Measurements from ENCODE around the gene OTX2. TPM values are rescaled to one million over a fixed set of nuclear protein-coding genes. Genes with fewer than 3 reads are reported as not detected.

OTX2 gene
- total RNA-seq (not detected), polyA plus RNA-seq (not detected)
- long read RNA-seq, donor 1 = 0 reads
- long read RNA-seq, donor 2 = 0 reads
- long read RNA-seq, donor 3 = 0 reads

GRCh38 chr14:56810147-56810719, at the start of gene OTX2:
Gene OTX2, minus strand, starts transcription at chr14:56810479. Its CDS starts 5,023 bp downstream, at chr14:56805456.
- H3K36me3 ChIP-seq = no peaks in the 10 kb centered on the region
- 10 to 18% (median 14%) methylated on average over 15 of the region's 15 CpGs for WGBS, 4 donors
- H3K4me1 ChIP-seq = peaks cover 0 to 22% (median 9%) of the 10 kb centered on the region in 12 donors
- peak within 1 kb of the TSS in 2 of 12 donors; percentile 3 to 11 for H3K4me3 ChIP-seq
- H3K27ac ChIP-seq = no peak within 1 kb of the TSS
- no peak for ATAC-seq
- H3K27me3 ChIP-seq = peaks cover 76 to 100% (median 97%) of the 10 kb centered on the region in 9 donors
- no peaks in the 10 kb centered on the region for H3K9me3 ChIP-seq
- intact Hi-C loops (cut with DNase I) = no loop called here
- no peak for DNase-seq
- TF ChIP-seq, protein P1, sequence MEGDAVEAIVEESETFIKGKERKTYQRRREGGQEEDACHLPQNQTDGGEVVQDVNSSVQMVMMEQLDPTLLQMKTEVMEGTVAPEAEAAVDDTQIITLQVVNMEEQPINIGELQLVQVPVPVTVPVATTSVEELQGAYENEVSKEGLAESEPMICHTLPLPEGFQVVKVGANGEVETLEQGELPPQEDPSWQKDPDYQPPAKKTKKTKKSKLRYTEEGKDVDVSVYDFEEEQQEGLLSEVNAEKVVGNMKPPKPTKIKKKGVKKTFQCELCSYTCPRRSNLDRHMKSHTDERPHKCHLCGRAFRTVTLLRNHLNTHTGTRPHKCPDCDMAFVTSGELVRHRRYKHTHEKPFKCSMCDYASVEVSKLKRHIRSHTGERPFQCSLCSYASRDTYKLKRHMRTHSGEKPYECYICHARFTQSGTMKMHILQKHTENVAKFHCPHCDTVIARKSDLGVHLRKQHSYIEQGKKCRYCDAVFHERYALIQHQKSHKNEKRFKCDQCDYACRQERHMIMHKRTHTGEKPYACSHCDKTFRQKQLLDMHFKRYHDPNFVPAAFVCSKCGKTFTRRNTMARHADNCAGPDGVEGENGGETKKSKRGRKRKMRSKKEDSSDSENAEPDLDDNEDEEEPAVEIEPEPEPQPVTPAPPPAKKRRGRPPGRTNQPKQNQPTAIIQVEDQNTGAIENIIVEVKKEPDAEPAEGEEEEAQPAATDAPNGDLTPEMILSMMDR (IDR thresholded peaks at IDR 0.05) = no peak
- TF ChIP-seq POLR2A (IDR thresholded peaks at IDR 0.05) = no peak

DNA sequence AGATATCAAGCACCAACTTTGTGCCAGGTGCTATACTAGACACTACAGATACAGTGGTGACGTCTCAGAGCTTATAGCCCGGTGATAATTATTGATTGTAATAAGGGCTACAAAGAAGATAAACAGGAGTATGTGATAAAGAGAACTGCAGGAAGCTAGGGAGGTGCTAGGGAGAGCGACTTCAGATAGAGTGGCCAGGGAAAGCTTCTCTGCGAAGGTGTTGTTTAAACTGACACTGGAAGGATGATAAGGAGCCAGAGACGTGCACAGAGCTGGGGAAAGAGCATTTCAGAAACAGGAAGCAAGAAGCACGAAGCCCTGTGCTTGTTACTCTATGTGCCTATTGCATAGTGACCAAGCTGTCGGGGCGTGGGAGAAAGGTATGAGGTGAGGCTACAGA, 48.1 kb upstream of the OTX2 start:
- 6 to 11% (median 7%) methylated on average over 8 of the region's 8 CpGs for WGBS, 4 donors
- TF ChIP-seq, protein P1 (IDR thresholded peaks at IDR 0.05) = no peak
- TF ChIP-seq POLR2A (IDR thresholded peaks at IDR 0.05) = no peak
- peaks cover 0 to 60% (median 5%) of the 10 kb centered on the region in 9 donors for H3K27me3 ChIP-seq

GRCh38 chr14:56857216-56857615, 46.9 kb upstream of the OTX2 start:
- TF ChIP-seq, protein P1 (IDR thresholded peaks at IDR 0.05) = no peak
- TF ChIP-seq POLR2A (IDR thresholded peaks at IDR 0.05) = no peak

More for the DNA sequence above, 48.1 kb upstream of the OTX2 start:
- no peaks in the 10 kb centered on the region for H3K36me3 ChIP-seq
- H3K27ac ChIP-seq = no peak overlapping the region
- ATAC-seq (no peak), DNase-seq (no peak)
- intact Hi-C loops (cut with DNase I) = no loop called here
- no peaks in the 10 kb centered on the region for H3K9me3 ChIP-seq
- H3K4me3 ChIP-seq = no peak overlapping the region
- no peaks in the 10 kb centered on the region for H3K4me1 ChIP-seq

DNA sequence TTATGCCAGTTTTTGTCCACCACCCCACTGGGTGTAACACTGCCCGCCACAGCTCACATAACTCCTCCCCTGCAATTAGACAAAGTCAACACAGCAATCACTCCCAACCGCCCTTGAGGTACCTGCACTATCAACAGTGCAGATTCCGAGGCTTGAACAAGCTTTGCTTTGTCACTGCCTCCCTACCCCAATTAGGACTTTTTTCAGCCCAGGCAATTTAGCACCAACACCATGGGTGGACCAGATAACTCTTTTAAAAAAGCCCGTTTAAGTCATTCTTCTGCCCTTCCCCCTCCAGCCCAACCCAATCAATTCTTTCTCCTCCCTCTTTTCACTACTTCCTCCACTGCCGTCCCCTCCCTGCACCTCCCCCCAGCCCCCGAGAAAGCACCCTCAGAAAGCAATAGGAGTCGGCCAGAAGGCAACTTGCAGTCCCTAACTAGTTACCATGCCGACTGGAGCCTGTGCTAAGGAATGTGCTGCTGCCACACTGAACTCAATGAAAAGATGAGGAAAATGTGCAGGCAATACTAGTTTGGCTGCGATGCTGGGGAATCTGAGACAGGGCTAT, 45.7 kb upstream of the OTX2 start:
- DNase-seq = no peak
- no peak for ATAC-seq
- Histone ChIP-seq H3K27ac (no peak overlapping the region), H3K4me3 (no peak overlapping the region), H3K27me3 (peaks cover 0 to 73% (median 5%) of the 10 kb centered on the region in 9 donors), H3K4me1 (no peaks in the 10 kb centered on the region), H3K36me3 (no peaks in the 10 kb centered on the region), H3K9me3 (no peaks in the 10 kb centered on the region)
- TF ChIP-seq, protein P1 (IDR thresholded peaks at IDR 0.05) = no peak
- no peak for TF ChIP-seq POLR2A (IDR thresholded peaks at IDR 0.05)
- WGBS, 4 donors = 2 to 5% (median 3%) methylated on average over 9 of the region's 9 CpGs
- intact Hi-C loops (cut with DNase I) = no loop called here

More at GRCh38 chr14:56857216-56857615, 46.9 kb upstream of the OTX2 start:
- H3K27me3 ChIP-seq = peaks cover 0 to 72% (median 5%) of the 10 kb centered on the region in 9 donors
- H3K27ac ChIP-seq = no peak overlapping the region
- DNase-seq = no peak
- no peaks in the 10 kb centered on the region for H3K9me3 ChIP-seq
- intact Hi-C loops (cut with DNase I) = no loop called here
- ATAC-seq = no peak
- H3K36me3 ChIP-seq = no peaks in the 10 kb centered on the region
- H3K4me3 ChIP-seq = no peak overlapping the region
- WGBS, 4 donors = 68 to 81% (median 76%) methylated on average over 6 of the region's 6 CpGs
- H3K4me1 ChIP-seq = no peaks in the 10 kb centered on the region
